HUES6 (cell line): ENCODE data around the gene NDUFB5.

Experiments used
- H3K27ac ChIP-seq: 2 replicates; pipeline ENCODE4 v1.7.0; 2013; ENCODE audit warnings: low read depth, mild to moderate bottlenecking, low read length, inconsistent platforms
- H3K27me3 ChIP-seq: 2 replicates; pipeline ENCODE4 v1.6.1; 2013; ENCODE audit warnings: low read length; ENCODE audit not compliant: control insufficient read depth, insufficient read depth
- H3K36me3 ChIP-seq: 2 replicates; pipeline ENCODE4 v1.6.1; 2013; ENCODE audit warnings: low read length; ENCODE audit not compliant: control insufficient read depth, insufficient read depth
- H3K4me1 ChIP-seq: 2 replicates; pipeline ENCODE4 v1.6.1; 2013; ENCODE audit warnings: low read length; ENCODE audit not compliant: control insufficient read depth, insufficient read depth
- H3K4me3 ChIP-seq: 2 replicates; pipeline ENCODE4 v1.5.1; 2013; ENCODE audit warnings: low read depth, low read length
- H3K9ac ChIP-seq: one replicate; pipeline ENCODE4 v1.6.1; 2013; ENCODE audit warnings: mild to moderate bottlenecking, low read length
- H3K9me3 ChIP-seq: 2 replicates; pipeline ENCODE4 v1.6.1; 2013; ENCODE audit warnings: low read depth, low read length; ENCODE audit not compliant: control insufficient read depth, insufficient read depth

Gene NDUFB5

DNA sequence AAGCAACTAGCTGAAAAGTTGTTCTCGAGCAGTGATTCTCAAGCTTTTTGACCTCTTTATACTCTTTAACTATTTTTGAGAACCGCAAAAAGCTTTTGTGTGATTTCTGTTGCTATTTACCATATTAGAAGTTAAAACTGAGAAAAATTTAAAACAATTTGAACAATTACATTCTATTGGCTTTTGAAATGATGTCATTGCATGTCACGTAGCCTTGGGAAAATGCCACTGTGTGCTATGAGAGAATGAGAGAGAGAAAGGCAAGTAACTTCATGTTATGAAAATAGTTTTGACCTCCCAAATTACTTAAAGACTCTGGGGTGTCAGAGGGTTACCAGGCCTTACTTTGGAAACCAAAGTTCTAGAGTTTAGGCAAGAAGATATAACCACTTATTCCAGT is 56.3 kb downstream of the NDUFB5 start:
- Histone ChIP-seq H3K9me3 (no peaks in the 10 kb centered on the region), H3K4me3 (no peak overlapping the region), H3K36me3 (no peaks in the 10 kb centered on the region), H3K27ac (no peak overlapping the region), H3K9ac (no peak overlapping the region), H3K27me3 (no peaks in the 10 kb centered on the region), H3K4me1 (peaks cover 16% of the 10 kb centered on the region)

DNA sequence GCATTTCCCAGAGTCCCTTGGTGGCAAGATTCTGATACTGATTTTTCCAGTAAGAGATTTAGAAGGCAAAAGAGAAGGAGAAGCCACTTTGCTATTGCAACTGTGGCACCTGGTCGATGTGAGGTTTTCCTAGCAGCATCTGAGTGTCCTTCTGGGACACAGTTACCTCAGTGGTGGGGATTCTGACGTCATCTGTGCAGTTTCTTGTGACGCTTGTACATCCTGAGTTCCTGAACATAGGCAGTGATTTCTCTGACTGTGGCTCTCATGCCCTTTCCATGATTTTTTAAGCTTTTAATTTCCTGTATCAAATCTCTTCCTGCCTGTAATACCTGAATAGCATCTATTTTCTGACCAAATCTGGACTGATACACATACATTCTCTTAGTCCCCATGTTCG is 57.2 kb downstream of the NDUFB5 start:
- H3K36me3 ChIP-seq = no peaks in the 10 kb centered on the region
- no peak overlapping the region for H3K9ac ChIP-seq
- H3K4me1 ChIP-seq = peaks cover 25% of the 10 kb centered on the region
- H3K4me3 ChIP-seq = no peak overlapping the region
- no peaks in the 10 kb centered on the region for H3K9me3 ChIP-seq
- H3K27ac ChIP-seq = no peak overlapping the region
- H3K27me3 ChIP-seq = no peaks in the 10 kb centered on the region

DNA sequence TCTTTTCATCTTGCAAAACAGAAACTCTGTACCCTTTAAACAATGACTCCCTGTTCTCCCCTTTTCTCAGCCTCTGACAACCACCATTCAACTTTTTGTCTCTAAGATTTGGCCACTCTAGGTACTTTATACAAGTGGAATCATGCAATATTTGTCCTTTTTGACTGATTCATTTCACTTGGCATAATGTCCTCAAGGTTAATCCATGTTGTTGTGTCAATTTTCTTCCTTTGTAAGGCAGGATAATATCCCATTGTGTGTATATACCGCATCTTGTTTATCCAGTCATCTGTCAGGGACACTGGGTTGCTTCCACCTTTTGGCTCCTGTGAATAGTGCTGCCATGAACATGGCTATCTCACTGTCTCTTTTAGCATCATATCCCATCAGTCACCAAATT is 58.5 kb downstream of the NDUFB5 start:
- H3K27ac ChIP-seq = no peak overlapping the region
- H3K9ac ChIP-seq = no peak overlapping the region
- no peaks in the 10 kb centered on the region for H3K27me3 ChIP-seq
- H3K36me3 ChIP-seq = no peaks in the 10 kb centered on the region
- H3K4me1 ChIP-seq = peaks cover 27% of the 10 kb centered on the region
- H3K4me3 ChIP-seq = no peak overlapping the region
- no peaks in the 10 kb centered on the region for H3K9me3 ChIP-seq

DNA sequence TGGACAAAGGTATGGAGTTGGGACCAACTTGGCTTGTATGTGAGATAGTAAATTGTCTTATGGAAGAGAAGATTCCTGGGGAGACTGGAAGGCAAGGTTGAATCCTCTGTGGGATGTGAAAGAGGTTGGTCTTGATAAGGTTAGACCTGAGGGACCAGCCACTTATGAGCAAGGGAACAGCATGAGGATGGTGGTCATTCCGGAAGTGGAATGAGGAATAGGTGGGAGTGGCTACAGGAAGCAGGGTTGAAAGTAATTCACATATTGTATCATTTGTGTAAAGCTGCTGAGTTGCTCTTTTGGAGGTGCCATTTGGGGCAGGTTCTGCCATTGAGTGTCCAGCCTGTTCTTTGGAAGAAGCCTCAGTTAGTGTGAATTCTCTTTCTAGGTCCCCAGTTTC is 61.4 kb downstream of the NDUFB5 start:
- no peak overlapping the region for H3K4me3 ChIP-seq
- H3K4me1 ChIP-seq = peaks cover 19% of the 10 kb centered on the region
- no peaks in the 10 kb centered on the region for H3K9me3 ChIP-seq
- H3K9ac ChIP-seq = no peak overlapping the region
- no peaks in the 10 kb centered on the region for H3K36me3 ChIP-seq
- no peaks in the 10 kb centered on the region for H3K27me3 ChIP-seq
- no peak overlapping the region for H3K27ac ChIP-seq

DNA sequence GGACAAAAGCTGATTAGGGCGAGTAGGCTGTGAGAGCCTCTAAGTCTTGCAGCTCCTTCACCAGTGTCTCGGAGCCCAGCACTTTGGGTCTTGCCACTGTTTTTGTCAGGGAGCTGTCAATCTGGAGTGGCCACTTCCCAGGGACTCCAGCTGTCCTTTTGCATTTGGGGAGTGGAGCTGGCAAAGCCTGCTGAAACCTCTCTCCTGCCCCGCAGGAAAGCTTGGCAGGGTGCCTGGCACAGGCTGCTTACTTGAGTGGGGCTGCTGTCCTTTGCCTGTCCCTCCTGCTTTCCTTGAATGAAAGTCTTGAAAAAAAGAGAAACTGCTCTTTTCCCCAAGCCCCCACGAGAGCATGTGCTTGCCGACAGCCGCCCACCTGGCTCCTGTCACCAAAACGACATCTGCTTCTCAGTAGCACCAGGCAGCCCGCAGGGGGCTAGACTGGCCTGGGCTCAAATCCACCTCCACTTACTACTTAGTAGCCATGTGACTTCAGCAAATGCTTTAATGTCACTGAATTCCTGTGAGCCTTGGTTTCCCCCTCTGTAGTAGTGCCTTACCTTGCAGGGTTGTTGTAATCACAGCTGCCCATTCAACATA is 61.9 kb downstream of the NDUFB5 start:
- H3K9me3 ChIP-seq = no peaks in the 10 kb centered on the region
- no peaks in the 10 kb centered on the region for H3K36me3 ChIP-seq
- H3K27ac ChIP-seq = no peak overlapping the region
- H3K4me1 ChIP-seq = peaks cover 17% of the 10 kb centered on the region
- no peak overlapping the region for H3K9ac ChIP-seq
- no peaks in the 10 kb centered on the region for H3K27me3 ChIP-seq
- H3K4me3 ChIP-seq = no peak overlapping the region

DNA sequence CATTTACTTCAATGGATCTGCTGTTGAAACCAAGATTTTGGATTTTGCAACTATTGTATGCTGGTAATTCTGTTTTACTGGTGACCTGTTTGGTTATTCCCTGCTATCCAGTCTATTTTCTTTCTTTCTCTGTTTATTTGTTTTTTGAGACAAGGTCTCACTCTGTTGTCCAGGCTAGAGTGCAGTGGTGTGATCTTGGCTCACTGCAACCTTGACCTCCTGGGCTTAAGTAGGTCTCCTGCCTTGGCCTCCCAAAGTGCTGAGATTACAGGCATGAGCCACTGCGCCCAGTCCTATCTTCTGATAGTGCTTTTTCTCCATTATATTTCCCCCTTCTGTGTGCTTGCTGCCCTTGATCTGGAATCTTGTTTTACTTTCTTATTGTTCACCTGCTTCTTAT is 63.8 kb downstream of the NDUFB5 start:
- Histone ChIP-seq H3K27me3 (no peaks in the 10 kb centered on the region), H3K4me1 (peaks cover 23% of the 10 kb centered on the region), H3K9me3 (no peaks in the 10 kb centered on the region), H3K4me3 (no peak overlapping the region), H3K36me3 (no peaks in the 10 kb centered on the region), H3K27ac (no peak overlapping the region), H3K9ac (no peak overlapping the region)

DNA sequence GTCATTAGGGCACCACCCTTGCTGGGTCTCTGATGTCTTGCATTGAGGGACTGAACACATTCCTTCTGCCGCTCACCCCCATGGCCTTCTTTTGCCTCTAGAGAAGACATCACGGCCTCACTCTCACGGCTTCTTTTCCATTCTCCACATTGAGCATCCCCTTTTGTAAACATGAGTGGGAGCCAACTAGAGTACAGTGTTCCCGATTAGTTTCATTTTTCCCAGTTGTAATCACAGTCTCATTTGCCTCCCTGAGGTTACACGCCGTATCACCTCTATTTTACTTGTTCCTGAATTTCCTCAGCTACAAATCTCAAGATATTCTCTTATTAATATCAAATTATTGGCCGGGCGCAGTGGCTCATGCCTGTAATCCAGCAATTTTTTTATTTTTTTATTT is 65.7 kb downstream of the NDUFB5 start:
- no peak overlapping the region for H3K27ac ChIP-seq
- H3K9ac ChIP-seq = no peak overlapping the region
- no peaks in the 10 kb centered on the region for H3K36me3 ChIP-seq
- H3K4me1 ChIP-seq = peaks cover 23% of the 10 kb centered on the region
- H3K4me3 ChIP-seq = no peak overlapping the region
- H3K27me3 ChIP-seq = no peaks in the 10 kb centered on the region
- H3K9me3 ChIP-seq = no peaks in the 10 kb centered on the region

DNA sequence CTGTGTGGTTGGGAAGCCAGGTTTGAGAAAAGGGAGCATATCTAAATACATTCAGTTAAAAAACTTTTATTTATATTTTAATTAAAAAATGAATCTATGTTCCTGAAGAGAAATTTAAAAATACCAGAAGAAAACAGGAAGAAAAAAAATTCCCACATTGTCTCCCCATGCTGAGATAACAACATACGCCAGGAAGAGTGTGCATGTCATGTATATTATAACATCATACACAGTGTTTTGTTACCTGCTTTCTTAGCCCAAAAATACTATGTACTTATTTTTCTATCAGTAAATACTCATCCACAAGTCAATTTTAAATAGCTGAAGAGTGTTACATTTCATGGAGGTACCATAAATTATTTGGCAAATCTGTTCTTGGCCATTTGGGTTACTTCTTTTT is 66.7 kb downstream of the NDUFB5 start:
- Histone ChIP-seq H3K9me3 (no peaks in the 10 kb centered on the region), H3K36me3 (no peaks in the 10 kb centered on the region), H3K4me3 (no peak overlapping the region), H3K4me1 (peaks cover 17% of the 10 kb centered on the region), H3K9ac (no peak overlapping the region), H3K27me3 (no peaks in the 10 kb centered on the region), H3K27ac (no peak overlapping the region)

DNA sequence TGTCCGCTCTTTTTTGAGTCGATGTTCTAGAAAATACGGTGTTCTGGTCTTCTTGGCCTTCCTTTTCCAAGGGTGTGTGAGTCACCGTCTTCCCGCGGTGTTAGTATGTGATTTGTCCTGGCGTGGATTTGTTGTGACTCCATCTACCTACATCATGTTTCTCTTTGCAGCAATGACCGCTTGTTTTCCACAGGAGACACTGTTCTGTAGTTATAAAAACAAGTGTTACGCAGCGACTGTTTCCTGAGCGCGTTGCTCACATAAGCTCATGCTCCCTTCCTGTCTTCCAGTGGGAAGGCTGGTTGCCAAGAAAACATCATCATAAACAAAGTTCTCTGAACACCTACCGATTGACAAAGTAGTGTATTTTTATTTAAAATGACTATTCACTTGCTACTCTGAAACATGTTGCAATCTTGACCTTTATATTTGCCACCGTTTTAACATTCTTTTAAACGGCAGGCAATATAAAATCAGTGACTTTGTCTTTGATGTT is 67.2 kb downstream of the NDUFB5 start:
- no peaks in the 10 kb centered on the region for H3K9me3 ChIP-seq
- no peak overlapping the region for H3K4me3 ChIP-seq
- H3K27ac ChIP-seq = no peak overlapping the region
- H3K4me1 ChIP-seq = peaks cover 12% of the 10 kb centered on the region
- H3K27me3 ChIP-seq = no peaks in the 10 kb centered on the region
- H3K9ac ChIP-seq = no peak overlapping the region
- no peaks in the 10 kb centered on the region for H3K36me3 ChIP-seq

DNA sequence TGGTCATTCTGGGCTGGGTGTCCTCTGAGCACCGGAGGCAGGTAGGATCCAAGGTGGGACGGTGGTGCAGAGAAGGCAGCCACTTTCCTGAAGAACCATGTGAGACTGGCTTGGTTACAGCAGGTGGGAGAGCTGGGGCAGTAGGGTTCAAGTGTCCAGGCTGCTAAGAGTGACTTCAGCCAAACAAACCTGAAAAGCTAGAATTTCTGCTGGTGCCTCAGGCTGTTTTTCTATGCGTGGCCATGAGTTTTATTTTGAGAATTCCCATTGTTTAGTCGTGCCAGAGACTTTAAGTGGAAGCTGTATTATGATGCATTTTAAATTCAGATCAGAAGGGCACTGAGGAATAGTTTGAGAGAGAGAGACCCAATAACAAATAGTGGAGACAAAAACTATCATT is 68.3 kb downstream of the NDUFB5 start:
- H3K9ac ChIP-seq = no peak overlapping the region
- no peaks in the 10 kb centered on the region for H3K36me3 ChIP-seq
- no peaks in the 10 kb centered on the region for H3K9me3 ChIP-seq
- H3K4me1 ChIP-seq = peaks cover 10% of the 10 kb centered on the region; the same call in 1 of the 2 replicates
- no peaks in the 10 kb centered on the region for H3K27me3 ChIP-seq
- no peak overlapping the region for H3K27ac ChIP-seq
- H3K4me3 ChIP-seq = no peak overlapping the region

DNA sequence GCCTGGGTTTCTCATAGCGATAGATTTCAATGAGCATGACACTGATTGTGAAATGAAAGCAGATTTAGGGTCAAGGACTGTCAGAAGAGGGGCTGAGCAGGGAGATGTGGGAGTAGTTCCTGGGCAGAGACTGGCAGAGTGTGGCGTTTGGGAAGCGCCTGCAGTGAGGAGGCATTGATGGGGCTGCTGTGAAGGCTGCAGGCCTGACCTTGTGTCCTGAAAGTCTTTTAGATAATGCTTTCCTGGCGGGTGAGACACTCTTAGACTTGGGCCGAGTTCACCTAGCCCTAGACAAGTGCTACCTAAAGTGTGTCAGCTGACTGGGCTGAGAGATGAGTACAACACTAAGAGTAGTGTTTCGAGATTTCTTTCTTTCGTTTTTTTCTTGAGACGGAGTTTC is 68.9 kb downstream of the NDUFB5 start:
- Histone ChIP-seq H3K27me3 (no peaks in the 10 kb centered on the region), H3K4me1 (peaks cover 11% of the 10 kb centered on the region; the same call in 1 of the 2 replicates), H3K4me3 (no peak overlapping the region), H3K9me3 (no peaks in the 10 kb centered on the region), H3K27ac (no peak overlapping the region), H3K36me3 (no peaks in the 10 kb centered on the region), H3K9ac (no peak overlapping the region)

DNA sequence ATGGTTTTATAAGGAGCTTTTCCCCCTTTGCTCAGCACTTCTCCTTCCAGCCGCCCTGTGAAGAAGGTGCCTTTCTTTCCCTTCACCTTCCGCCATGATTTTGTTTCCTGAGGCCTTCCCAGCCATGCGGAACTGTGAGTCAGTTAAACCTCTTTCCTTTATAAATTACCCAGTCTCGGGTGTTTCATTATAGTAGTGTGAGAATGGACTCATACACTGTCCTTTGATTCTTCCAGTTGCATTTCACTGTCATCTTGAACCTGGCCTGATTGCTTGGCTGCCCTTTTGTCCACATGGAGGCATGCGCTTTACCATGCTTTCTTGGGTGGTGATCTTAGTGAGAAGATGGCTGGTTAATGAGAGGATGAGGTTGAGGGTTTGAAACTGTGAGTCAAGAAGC is 71.5 kb downstream of the NDUFB5 start:
- peaks cover 19% of the 10 kb centered on the region; the same call in 1 of the 2 replicates for H3K4me1 ChIP-seq
- H3K9me3 ChIP-seq = no peaks in the 10 kb centered on the region
- H3K9ac ChIP-seq = no peak overlapping the region
- no peak overlapping the region for H3K4me3 ChIP-seq
- H3K27ac ChIP-seq = no peak overlapping the region
- no peaks in the 10 kb centered on the region for H3K27me3 ChIP-seq
- H3K36me3 ChIP-seq = no peaks in the 10 kb centered on the region
